ENCODE measurements around the gene DAPK1.

DNA sequence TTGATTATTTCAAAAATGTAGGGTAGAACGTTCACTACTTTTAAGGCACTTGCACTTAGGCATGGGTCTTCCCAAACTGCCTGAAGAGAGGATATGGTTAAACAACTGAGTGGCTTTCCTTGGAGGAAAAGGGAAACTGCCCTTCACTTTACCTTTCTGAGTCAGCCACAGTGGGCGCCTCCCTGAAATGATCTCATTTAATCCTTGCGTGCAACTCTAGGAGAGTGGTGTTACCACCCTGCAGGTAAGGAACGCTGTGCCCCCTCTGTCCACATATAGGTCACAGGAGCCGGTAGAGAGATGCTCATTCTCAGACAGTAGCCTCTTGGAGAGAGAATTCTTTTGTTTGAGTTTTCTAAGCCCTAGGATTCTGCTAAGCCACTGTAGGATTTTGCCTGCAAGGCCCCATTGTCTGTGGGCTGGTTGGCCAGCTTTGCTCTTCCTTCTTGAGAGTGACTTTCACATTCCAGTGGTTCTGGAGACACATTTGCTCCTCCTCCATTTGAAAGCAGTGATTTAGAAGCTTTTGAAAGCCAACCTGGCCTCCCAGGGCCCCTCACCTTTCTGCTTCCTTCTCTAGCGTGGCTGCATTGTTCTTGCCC lies 118.0 kb downstream of the DAPK1 start:
- no peak for TF ChIP-seq CTCF (IDR thresholded peaks at IDR 0.05)
- no peak for TF ChIP-seq FOXM1 (IDR thresholded peaks at IDR 0.05; ENCODE audit: low read depth)
- TF ChIP-seq RFX5 (IDR thresholded peaks at IDR 0.05; ENCODE audit: low read length) = no peak
- no peak for TF ChIP-seq RXRA (IDR thresholded peaks at IDR 0.05; ENCODE audit: borderline replicate concordance, low read depth)
- no peak for TF ChIP-seq ELF1 (IDR thresholded peaks at IDR 0.05)
- no peak for TF ChIP-seq REST (IDR thresholded peaks at IDR 0.05; ENCODE audit: low read depth, low read length)
- no peak for TF ChIP-seq TCF12 (IDR thresholded peaks at IDR 0.05)
- TF ChIP-seq FOXJ3 (CRISPR knock-in tag; IDR thresholded peaks at IDR 0.05) = no peak
- TF ChIP-seq, protein P1, sequence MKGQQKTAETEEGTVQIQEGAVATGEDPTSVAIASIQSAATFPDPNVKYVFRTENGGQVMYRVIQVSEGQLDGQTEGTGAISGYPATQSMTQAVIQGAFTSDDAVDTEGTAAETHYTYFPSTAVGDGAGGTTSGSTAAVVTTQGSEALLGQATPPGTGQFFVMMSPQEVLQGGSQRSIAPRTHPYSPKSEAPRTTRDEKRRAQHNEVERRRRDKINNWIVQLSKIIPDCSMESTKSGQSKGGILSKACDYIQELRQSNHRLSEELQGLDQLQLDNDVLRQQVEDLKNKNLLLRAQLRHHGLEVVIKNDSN (IDR thresholded peaks at IDR 0.05; ENCODE audit: borderline replicate concordance, low read depth) = no peak
- TF ChIP-seq MEF2A (IDR thresholded peaks at IDR 0.05; ENCODE audit: borderline replicate concordance, low read depth) = no peak
- TF ChIP-seq POLR2AphosphoS5 (IDR thresholded peaks at IDR 0.05; ENCODE audit: low read depth, low read length) = no peak
- no peak for TF ChIP-seq EP300 (IDR thresholded peaks at IDR 0.05; ENCODE audit: borderline replicate concordance in 1 of 2, low read depth in 1 of 2, low read length in 1 of 2)
- no peak for TF ChIP-seq RCOR1 (IDR thresholded peaks at IDR 0.05; ENCODE audit: low read length)

All from SK-N-SH (cell line).